NOMO-1 treated with dmso at 0.1 percent for 144 hours (cell line): ENCODE data around the gene PDC.
A peak's percentile ranks its signal among the peaks of the same experiment; 100 is the strongest.
"Not testable (repeated sequence)": the region's sequence is repeated elsewhere in the genome, so short reads cannot be mapped to it uniquely, and the experiment has no call there.

Experiments used
- DNase-seq: peaks from one replicate; lab custom pipeline; 2025; ENCODE audit not compliant: unreplicated experiment; lab: John Stamatoyannopoulos, UW

PDC gene

GRCh38 chr1:186404454-186405051, 56.4 kb downstream of the PDC start:
- DNase-seq, result peak; percentile 27

GRCh38 chr1:186403632-186404031, 57.3 kb downstream of the PDC start:
- DNase-seq, result no peak

- DNase-seq, result not testable (repeated sequence)
Observed at GRCh38 chr1:186401446-186401845, 59.5 kb downstream of the PDC start.
